H1 (cell line): ENCODE measurements around the gene ATP6V1F. TPM values are rescaled to one million over a fixed set of nuclear protein-coding genes. Genes with fewer than 3 reads are reported as not detected.

ENCODE experiments used
- polyA plus RNA-seq, 7 experiments: library from polyadenylated mRNA; depleted of rRNA in 3 of 7; stranded (reverse) in 5 of 7; unstranded in 2 of 7; fragments of >200 nt in 5 of 7; fragments of 200-250 nt in 2 of 7; gene quantifications; 1 replicate in 5 of 7; 2 replicates in 1 of 7; 4 replicates in 1 of 7; pipeline versions ENCODE4 v1.2.1 to v1.2.3, GENCODE V29; 2011 to 2013; ENCODE audit warnings: missing spikeins in 2 of 7, mixed read lengths in 2 of 7
- total RNA-seq: library from RNA; stranded (reverse); fragmentation: NEBNext Ultra II Directional; extraction: Animal tissue kit (Norgen Biotek cat#: 25700); gene quantifications from 2 replicates; pipeline ENCODE4 v1.2.1, GENCODE V29; 2021
- TF ChIP-seq, protein P1 (sequence below): fragments of 300-600 bp; sonication (generic); IDR thresholded peaks from 2 replicates; pipeline ENCODE4 v1.7.1; 2012; ENCODE audit warnings: low read length, moderate library complexity, mild to moderate bottlenecking, inconsistent platforms; ENCODE audit not compliant: insufficient replicate concordance

ATP6V1F gene
- total and polyA plus RNA-seq, 2 of the 8 experiments (the other 6 are each of a cell fraction or from before 2014, with no cell fraction given): 104 to 318 TPM

DNA sequence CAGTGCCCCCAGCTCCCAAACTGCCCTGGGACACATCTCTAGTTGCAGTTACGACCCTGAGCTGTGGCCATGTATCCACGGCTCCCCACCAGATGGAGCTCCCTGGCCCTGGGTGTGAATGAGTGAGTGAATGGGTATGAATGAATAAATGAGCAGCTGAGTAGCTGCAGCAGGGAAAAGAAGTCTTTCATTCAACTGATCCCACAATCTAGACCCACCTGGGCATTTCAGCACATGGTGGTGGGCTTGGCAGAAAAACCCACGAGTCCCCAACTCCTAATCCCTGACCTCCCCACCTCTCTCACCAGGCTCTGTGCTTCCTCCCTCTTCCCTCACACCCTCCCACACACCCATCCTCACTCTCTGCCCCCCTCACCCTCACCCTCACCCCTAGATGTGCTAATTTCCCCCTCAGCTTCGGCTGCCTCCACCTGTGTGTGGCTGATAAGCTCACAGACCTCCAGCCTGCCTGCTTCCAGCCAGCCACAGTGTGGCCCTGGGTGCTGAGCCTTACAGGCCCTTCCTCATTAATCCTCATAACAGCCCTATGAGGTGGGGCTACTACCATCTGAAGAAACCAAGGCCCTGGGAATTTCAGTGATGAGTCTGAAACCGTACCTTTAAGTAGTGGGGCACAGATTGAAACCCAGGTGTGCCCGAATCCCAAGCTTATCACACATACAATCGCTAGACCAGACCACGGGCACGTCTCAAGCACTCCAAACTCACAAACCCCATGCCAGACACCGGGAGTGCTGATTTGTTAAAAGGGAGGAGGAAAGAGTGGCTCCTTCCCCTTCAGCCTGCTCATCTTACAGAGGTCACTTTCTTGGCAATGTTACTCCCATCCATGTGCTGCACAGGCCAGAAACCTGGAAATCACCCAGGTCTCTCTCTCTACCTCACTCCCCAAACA lies 2.2 kb upstream of the ATP6V1F start (continued):
- TF ChIP-seq, protein P1, sequence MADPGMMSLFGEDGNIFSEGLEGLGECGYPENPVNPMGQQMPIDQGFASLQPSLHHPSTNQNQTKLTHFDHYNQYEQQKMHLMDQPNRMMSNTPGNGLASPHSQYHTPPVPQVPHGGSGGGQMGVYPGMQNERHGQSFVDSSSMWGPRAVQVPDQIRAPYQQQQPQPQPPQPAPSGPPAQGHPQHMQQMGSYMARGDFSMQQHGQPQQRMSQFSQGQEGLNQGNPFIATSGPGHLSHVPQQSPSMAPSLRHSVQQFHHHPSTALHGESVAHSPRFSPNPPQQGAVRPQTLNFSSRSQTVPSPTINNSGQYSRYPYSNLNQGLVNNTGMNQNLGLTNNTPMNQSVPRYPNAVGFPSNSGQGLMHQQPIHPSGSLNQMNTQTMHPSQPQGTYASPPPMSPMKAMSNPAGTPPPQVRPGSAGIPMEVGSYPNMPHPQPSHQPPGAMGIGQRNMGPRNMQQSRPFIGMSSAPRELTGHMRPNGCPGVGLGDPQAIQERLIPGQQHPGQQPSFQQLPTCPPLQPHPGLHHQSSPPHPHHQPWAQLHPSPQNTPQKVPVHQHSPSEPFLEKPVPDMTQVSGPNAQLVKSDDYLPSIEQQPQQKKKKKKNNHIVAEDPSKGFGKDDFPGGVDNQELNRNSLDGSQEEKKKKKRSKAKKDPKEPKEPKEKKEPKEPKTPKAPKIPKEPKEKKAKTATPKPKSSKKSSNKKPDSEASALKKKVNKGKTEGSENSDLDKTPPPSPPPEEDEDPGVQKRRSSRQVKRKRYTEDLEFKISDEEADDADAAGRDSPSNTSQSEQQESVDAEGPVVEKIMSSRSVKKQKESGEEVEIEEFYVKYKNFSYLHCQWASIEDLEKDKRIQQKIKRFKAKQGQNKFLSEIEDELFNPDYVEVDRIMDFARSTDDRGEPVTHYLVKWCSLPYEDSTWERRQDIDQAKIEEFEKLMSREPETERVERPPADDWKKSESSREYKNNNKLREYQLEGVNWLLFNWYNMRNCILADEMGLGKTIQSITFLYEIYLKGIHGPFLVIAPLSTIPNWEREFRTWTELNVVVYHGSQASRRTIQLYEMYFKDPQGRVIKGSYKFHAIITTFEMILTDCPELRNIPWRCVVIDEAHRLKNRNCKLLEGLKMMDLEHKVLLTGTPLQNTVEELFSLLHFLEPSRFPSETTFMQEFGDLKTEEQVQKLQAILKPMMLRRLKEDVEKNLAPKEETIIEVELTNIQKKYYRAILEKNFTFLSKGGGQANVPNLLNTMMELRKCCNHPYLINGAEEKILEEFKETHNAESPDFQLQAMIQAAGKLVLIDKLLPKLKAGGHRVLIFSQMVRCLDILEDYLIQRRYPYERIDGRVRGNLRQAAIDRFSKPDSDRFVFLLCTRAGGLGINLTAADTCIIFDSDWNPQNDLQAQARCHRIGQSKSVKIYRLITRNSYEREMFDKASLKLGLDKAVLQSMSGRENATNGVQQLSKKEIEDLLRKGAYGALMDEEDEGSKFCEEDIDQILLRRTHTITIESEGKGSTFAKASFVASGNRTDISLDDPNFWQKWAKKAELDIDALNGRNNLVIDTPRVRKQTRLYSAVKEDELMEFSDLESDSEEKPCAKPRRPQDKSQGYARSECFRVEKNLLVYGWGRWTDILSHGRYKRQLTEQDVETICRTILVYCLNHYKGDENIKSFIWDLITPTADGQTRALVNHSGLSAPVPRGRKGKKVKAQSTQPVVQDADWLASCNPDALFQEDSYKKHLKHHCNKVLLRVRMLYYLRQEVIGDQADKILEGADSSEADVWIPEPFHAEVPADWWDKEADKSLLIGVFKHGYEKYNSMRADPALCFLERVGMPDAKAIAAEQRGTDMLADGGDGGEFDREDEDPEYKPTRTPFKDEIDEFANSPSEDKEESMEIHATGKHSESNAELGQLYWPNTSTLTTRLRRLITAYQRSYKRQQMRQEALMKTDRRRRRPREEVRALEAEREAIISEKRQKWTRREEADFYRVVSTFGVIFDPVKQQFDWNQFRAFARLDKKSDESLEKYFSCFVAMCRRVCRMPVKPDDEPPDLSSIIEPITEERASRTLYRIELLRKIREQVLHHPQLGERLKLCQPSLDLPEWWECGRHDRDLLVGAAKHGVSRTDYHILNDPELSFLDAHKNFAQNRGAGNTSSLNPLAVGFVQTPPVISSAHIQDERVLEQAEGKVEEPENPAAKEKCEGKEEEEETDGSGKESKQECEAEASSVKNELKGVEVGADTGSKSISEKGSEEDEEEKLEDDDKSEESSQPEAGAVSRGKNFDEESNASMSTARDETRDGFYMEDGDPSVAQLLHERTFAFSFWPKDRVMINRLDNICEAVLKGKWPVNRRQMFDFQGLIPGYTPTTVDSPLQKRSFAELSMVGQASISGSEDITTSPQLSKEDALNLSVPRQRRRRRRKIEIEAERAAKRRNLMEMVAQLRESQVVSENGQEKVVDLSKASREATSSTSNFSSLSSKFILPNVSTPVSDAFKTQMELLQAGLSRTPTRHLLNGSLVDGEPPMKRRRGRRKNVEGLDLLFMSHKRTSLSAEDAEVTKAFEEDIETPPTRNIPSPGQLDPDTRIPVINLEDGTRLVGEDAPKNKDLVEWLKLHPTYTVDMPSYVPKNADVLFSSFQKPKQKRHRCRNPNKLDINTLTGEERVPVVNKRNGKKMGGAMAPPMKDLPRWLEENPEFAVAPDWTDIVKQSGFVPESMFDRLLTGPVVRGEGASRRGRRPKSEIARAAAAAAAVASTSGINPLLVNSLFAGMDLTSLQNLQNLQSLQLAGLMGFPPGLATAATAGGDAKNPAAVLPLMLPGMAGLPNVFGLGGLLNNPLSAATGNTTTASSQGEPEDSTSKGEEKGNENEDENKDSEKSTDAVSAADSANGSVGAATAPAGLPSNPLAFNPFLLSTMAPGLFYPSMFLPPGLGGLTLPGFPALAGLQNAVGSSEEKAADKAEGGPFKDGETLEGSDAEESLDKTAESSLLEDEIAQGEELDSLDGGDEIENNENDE: no peak
- TF ChIP-seq, all 59 proteins: peak for 2
